HepG2 (cell line): ENCODE results near the gene AHR. TPM values are rescaled to one million over a fixed set of nuclear protein-coding genes. Genes with fewer than 3 reads are reported as not detected.

Experiments
- ATAC-seq: fragments of 200-7000 bp; cut with Tn5 transposase; 3 replicates; pipeline ENCODE4 v1.9.1; 2020; ENCODE audit warnings: mild to moderate bottlenecking, moderate library complexity
- BruUV-seq: library from RNA; stranded (reverse); fragments of 400-500 nt; replicated peaks from 2 replicates; lab custom pipeline; 2021; lab: Mats Ljungman, UMichigan
- CTCF ChIA-PET: fragments of 300-600 bp; formaldehyde crosslinking; extraction: SDS; loops from one replicate; lab custom pipeline; 2021; ENCODE audit warnings: low total read pairs, inconsistent platforms, low intra/inter-chr PET ratio; lab: Yijun Ruan, JAX
- POLR2A ChIA-PET: fragments of 350-600 bp; sonication (Branson Sonifier 250); formaldehyde crosslinking; loops from one replicate; lab custom pipeline; 2020; ENCODE audit warnings: antibody characterized with exemption, inconsistent platforms; lab: Yijun Ruan, JAX
- DNase-seq: peaks from one replicate; pipeline ENCODE4 v3.0.0-alpha.2; 2015; ENCODE audit warnings: low spot score
- FAIRE-seq: peaks from 3 replicates; lab custom pipeline; 2011; peaks lifted over from hg19 to GRCh38; lab: Jason Lieb, UNC
- H2AFZ ChIP-seq: one replicate; pipeline ENCODE4 v1.6.1; 2011; ENCODE audit warnings: low read length, inconsistent platforms
- H3K27ac ChIP-seq: fragments of 300-600 bp; 3 replicates; pipeline ENCODE4 v1.8.0; 2011; ENCODE audit warnings: mixed run types, mild to moderate bottlenecking, mixed read lengths, low read length, inconsistent platforms; ENCODE audit not compliant: insufficient read depth; ENCODE audit errors: extremely low read length
- H3K27me3 ChIP-seq, 2 experiments: fragments of 200-600 bp in 1 of 2; 2 replicates in 1 of 2; 3 replicates in 1 of 2; pipeline versions ENCODE4 v1.6.0 to v1.8.0; 2011; ENCODE audit warnings: low read length in 2 of 2, mild to moderate bottlenecking in 2 of 2, moderate library complexity in 2 of 2, inconsistent platforms in 1 of 2; ENCODE audit not compliant: insufficient read depth in 2 of 2, control insufficient read depth in 1 of 2
- H3K36me3 ChIP-seq, 2 experiments: fragments of 200-600 bp in 1 of 2; replicated peaks in 1 of 2; 2 replicates in 1 of 2; 3 replicates in 1 of 2; pipeline versions ENCODE4 v1.5.1 to v1.8.0; 2011; ENCODE audit warnings: low read length in 2 of 2, inconsistent platforms in 1 of 2; ENCODE audit not compliant: insufficient read depth in 2 of 2, control insufficient read depth in 1 of 2
- H3K4me1 ChIP-seq: 2 replicates; pipeline ENCODE4 v1.5.1; 2012; ENCODE audit warnings: low read length, inconsistent platforms; ENCODE audit not compliant: insufficient read depth
- H3K4me2 ChIP-seq: 2 replicates; pipeline ENCODE4 v1.6.0; 2011; ENCODE audit warnings: low read depth, low read length, inconsistent platforms
- H3K4me3 ChIP-seq, 3 experiments: fragments of 200-600 bp in 1 of 3; sonication (generic), shearing (Covaris generic) in 1 of 3; replicated peaks in 1 of 3; 2 replicates each; pipeline ENCODE4 v1.5.1; 2011 to 2016; ENCODE audit warnings: low read length in 3 of 3, inconsistent platforms in 2 of 3, low read depth in 2 of 3, mild to moderate bottlenecking in 2 of 3, control low read depth in 1 of 3, mixed read lengths in 1 of 3; ENCODE audit not compliant: insufficient read depth in 1 of 3
- H3K79me2 ChIP-seq: one replicate; pipeline ENCODE4 v1.6.1; 2011; ENCODE audit warnings: low read length, inconsistent platforms; ENCODE audit not compliant: insufficient read depth
- H3K9ac ChIP-seq: 2 replicates; pipeline ENCODE4 v1.6.0; 2011; ENCODE audit warnings: mild to moderate bottlenecking, low read depth, low read length, inconsistent platforms; ENCODE audit not compliant: insufficient read depth
- H3K9me3 ChIP-seq: 2 replicates; pipeline ENCODE4 v1.5.1; 2012; ENCODE audit warnings: mild to moderate bottlenecking, low read length
- H4K20me1 ChIP-seq: 2 replicates; pipeline ENCODE4 v1.6.0; 2011; ENCODE audit warnings: inconsistent platforms, mild to moderate bottlenecking, low read length, moderate library complexity; ENCODE audit not compliant: insufficient read depth
- NAIF1 ChIP-seq: sonication (generic); formaldehyde crosslinking; IDR thresholded peaks from 2 replicates; pipeline ENCODE4 v1.5.0; 2020; ENCODE audit warnings: mild to moderate bottlenecking, missing genetic modification reagents, borderline replicate concordance
- PAF1 ChIP-seq: IDR thresholded peaks from 2 replicates; pipeline ENCODE4 v1.6.1; 2016; ENCODE audit warnings: missing genetic modification reagents, missing compliant biosample characterization
- ZKSCAN5 ChIP-seq: sonication (generic); formaldehyde crosslinking; IDR thresholded peaks from 2 replicates; pipeline ENCODE4 v1.5.1; 2020; ENCODE audit warnings: mild to moderate bottlenecking, missing genetic modification reagents
- ZNF34 ChIP-seq: sonication (generic); formaldehyde crosslinking; IDR thresholded peaks from 2 replicates; pipeline ENCODE4 v1.4.0; 2020; ENCODE audit warnings: mild to moderate bottlenecking, missing genetic modification reagents, borderline replicate concordance
- ZNF644 ChIP-seq: IDR thresholded peaks from 2 replicates; pipeline ENCODE4 v1.6.1; 2016; ENCODE audit warnings: low read depth
- WGBS: methylation state at CpG from one replicate; pipeline ENCODE4 v1.1.6; 2017; ENCODE audit warnings: low lambda C conversion rate; 5-methylcytosine and 5-hydroxymethylcytosine counted together
- in situ Hi-C: cut with HindIII; loops from 2 replicates; pipeline ENCODE4 v1.10.0; 2017; ENCODE audit warnings: low pct_unique_long_range_greater_than_20kb; ENCODE audit not compliant: extremely low pct_ligation_motif_present
- intact Hi-C: fragments of 100-400 bp; cut with micrococcal nuclease; formaldehyde crosslinking; loops from one replicate; pipeline ENCODE4 v1.10.0; 2022; ENCODE audit not compliant: unreplicated experiment
- polyA plus RNA-seq, 8 experiments: library from polyadenylated mRNA; depleted of rRNA in 3 of 8; stranded (reverse) in 7 of 8; unstranded in 1 of 8; fragments of >200 nt; fragmentation: Illumina TruSeq in 4 of 8; extraction: Trizol in 4 of 8; gene quantifications; 2 replicates each; pipeline versions ENCODE4 v1.2.1 to v1.2.3, GENCODE V29; 2011 to 2016; ENCODE audit warnings: low read depth in 4 of 8, missing spikeins in 1 of 8, mixed read lengths in 1 of 8; ENCODE audit not compliant: insufficient read depth in 1 of 8
- total RNA-seq, 5 experiments: library from RNA; depleted of rRNA; stranded (reverse); fragments of >200 nt; fragmentation: Illumina TruSeq; extraction: Trizol; gene quantifications; 2 replicates each; pipeline ENCODE4 v1.2.3, GENCODE V29; 2016; ENCODE audit warnings: low read depth in 1 of 5

Gene AHR
- total and polyA plus RNA-seq, 2 of the 13 experiments (the other 11 are each of a cell fraction or from before 2014, with no cell fraction given), result 9.0 to 31.3 TPM

DNA sequence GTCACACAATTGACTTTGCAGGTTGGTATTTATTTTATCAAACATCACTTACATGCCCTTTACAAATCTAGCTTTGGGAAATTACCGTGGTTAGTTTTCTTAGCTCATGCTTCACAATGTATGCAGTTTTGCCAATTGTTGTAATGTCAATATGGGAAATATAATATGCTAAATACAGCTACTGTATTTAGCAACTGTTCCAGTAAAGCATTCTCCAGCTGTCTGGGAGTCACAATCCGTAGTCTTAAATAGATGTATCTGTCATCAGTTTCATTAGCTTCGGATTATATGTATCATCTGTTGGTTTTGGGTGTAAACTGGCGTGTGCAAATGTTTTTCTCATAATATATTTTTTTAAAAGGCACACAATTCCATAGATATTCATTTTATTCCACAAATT, 19.4 kb upstream of the AHR start:
- H3K36me3 ChIP-seq, result no peaks in the 10 kb centered on the region
- CTCF ChIA-PET, result no interaction called here
- H3K4me2 ChIP-seq, result no peak overlapping the region
- H3K9ac ChIP-seq, result no peak overlapping the region
- FAIRE-seq, result no peak
- no peak for ATAC-seq
- in situ Hi-C loops (no loop called here), intact Hi-C loops (no loop called here)
- BruUV-seq, result no TSS peak
- H3K79me2 ChIP-seq, result no peaks in the 10 kb centered on the region
- no peaks in the 10 kb centered on the region for H3K27me3 ChIP-seq
- WGBS, result 93% methylated on average over 4 of the region's 4 CpGs
- TF ChIP-seq ZNF34, result no peak
- TF ChIP-seq ZKSCAN5 (CRISPR knock-in tag), result no peak
- no peak for TF ChIP-seq NAIF1 (CRISPR knock-in tag)
- no peak for DNase-seq
- H3K4me3 ChIP-seq, result no peak overlapping the region
- H3K27ac ChIP-seq, result no peak overlapping the region
- POLR2A ChIA-PET, result no interaction called here
- H3K9me3 ChIP-seq, result no peaks in the 10 kb centered on the region
- no peaks in the 10 kb centered on the region for H4K20me1 ChIP-seq
- no peak overlapping the region for H2AFZ ChIP-seq
- no peaks in the 10 kb centered on the region for H3K4me1 ChIP-seq

DNA sequence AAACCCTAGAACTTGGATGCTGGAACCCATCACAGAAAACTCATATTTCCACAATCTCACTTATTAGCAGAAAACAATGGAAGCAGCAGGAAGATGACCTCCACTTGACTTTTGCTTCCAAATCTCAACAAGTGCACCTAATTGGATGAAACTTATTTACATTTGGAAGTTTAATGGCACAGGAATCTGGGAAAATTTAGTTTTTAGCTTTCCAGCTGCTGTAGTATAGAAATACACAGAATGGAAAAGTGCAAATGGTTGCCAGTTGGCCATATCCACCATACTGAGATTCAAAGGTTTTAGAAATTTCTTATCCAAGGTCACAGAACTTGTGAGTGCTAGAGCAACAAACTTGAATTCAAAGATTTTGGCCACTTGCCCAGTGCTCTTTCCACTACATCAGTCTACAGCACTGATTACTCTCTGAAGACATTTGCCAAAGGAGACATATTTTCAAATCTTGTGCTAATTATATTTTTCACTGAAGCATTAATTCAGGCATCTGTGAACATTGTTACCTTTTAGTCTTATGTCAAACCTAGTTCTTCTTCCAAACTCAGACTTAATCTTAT, 9.3 kb upstream of the AHR start:
- no peaks in the 10 kb centered on the region for H3K27me3 ChIP-seq
- ATAC-seq (no peak), DNase-seq (no peak)
- no peak overlapping the region for H3K4me2 ChIP-seq
- CTCF ChIA-PET, result no interaction called here
- H3K9me3 ChIP-seq, result no peaks in the 10 kb centered on the region
- in situ Hi-C loops, result no loop called here
- 0 out of 2 replicates have a peak, but pooled peaks have one; percentile 33 for TF ChIP-seq ZNF644
- no peak for TF ChIP-seq PAF1
- TF ChIP-seq, all 625 proteins: peak for 1
- Histone ChIP-seq H3K4me3 (no peak overlapping the region), H2AFZ (no peak overlapping the region), H3K79me2 (no peaks in the 10 kb centered on the region), H3K4me1 (no peaks in the 10 kb centered on the region), H4K20me1 (no peaks in the 10 kb centered on the region), H3K36me3 (no peaks in the 10 kb centered on the region), H3K9ac (no peak overlapping the region), H3K27ac (no peak overlapping the region)
- intact Hi-C loops, result no loop called here
- FAIRE-seq, result no peak
- POLR2A ChIA-PET, result no interaction called here
- no TSS peak for BruUV-seq
